ENCODE data around the gene CARS1. TPM values are rescaled to one million over a fixed set of nuclear protein-coding genes. Genes with fewer than 3 reads are reported as not detected.

The CARS1 gene
- polyA plus RNA-seq, 1 of the 3 experiments (the other 2 are of a cell fraction): 52.1 TPM

GRCh38 chr11:3014057-3014938 lies 42.9 kb downstream of the CARS1 start:
- no peak overlapping the region for H3K4me3 ChIP-seq (ENCODE audit: low read depth in 2 of 2, low read length in 1 of 2)
- peaks cover 0 to 10% of the 10 kb centered on the region in 2 experiments; a peak in 1 of 4 replicates for H3K4me1 ChIP-seq (ENCODE audit: control insufficient read depth in 1 of 2, insufficient read depth in 2 of 2, low read depth in 1 of 2, low read length in 1 of 2)
- H3K79me2 ChIP-seq (ENCODE audit: insufficient read depth): no peaks in the 10 kb centered on the region
- H3K36me3 ChIP-seq (replicated peaks in 1 of 2; ENCODE audit: control insufficient read depth in 1 of 2, insufficient read depth in 2 of 2, low read length in 1 of 2): peaks cover 54 to 71% of the 10 kb centered on the region in 2 experiments
- H2AFZ ChIP-seq (ENCODE audit: low read depth): no peak overlapping the region
- CTCF ChIA-PET: interaction anchor here (0.7 to 4.1 kb wide), 3 partner anchors 23 to 78 kb away, joined by 3 to 28 read pairs (median 3); no protein-coding TSS in a partner anchor
- H3F3A ChIP-seq (replicated peaks; ENCODE audit: insufficient read depth): no peaks in the 10 kb centered on the region
- no peak overlapping the region for H3K9ac ChIP-seq
- WGBS (ENCODE audit: low lambda C conversion rate): 93% methylated on average over 16 of the region's 16 CpGs
- no peaks in the 10 kb centered on the region for H3K9me2 ChIP-seq
- TF ChIP-seq IRF3 (IDR thresholded peaks at IDR 0.05; ENCODE audit: low read depth, low read length) (no peak), PBX3 (IDR thresholded peaks at IDR 0.05) (no peak), RFX5 (IDR thresholded peaks at IDR 0.05; ENCODE audit: low read length) (no peak), CHD2 (IDR thresholded peaks at IDR 0.05; ENCODE audit: low read length, partially characterized antibody) (no peak), GATA2 (CRISPR knock-in tag; IDR thresholded peaks at IDR 0.05) (no peak), NFIC (IDR thresholded peaks at IDR 0.05; ENCODE audit: borderline replicate concordance) (no peak), USF2 (IDR thresholded peaks at IDR 0.05; ENCODE audit: borderline replicate concordance, low read depth, low read length) (no peak), SIN3A (IDR thresholded peaks at IDR 0.05; ENCODE audit: borderline replicate concordance, low read depth, low read length) (no peak), ZBTB33 (IDR thresholded peaks at IDR 0.05; ENCODE audit: borderline replicate concordance, low read depth) (no peak), USF1 (IDR thresholded peaks at IDR 0.05; ENCODE audit: borderline replicate concordance, low read depth) (no peak), RXRA (IDR thresholded peaks at IDR 0.05; ENCODE audit: borderline replicate concordance, low read depth) (no peak), POLR2AphosphoS5 (IDR thresholded peaks at IDR 0.05; ENCODE audit: low read depth, low read length) (no peak)
- POLR2A ChIA-PET: interaction anchor here (0.7 to 1.5 kb wide), 2 partner anchors 13 to 1032 kb away, joined by 3 to 4 read pairs; no protein-coding TSS in a partner anchor
- no peaks in the 10 kb centered on the region for H4K20me1 ChIP-seq (ENCODE audit: insufficient read depth)
- no peaks in the 10 kb centered on the region for H3K27me3 ChIP-seq (ENCODE audit: insufficient read depth)
- H3K27ac ChIP-seq (ENCODE audit: low read depth in 2 of 2, low read length in 1 of 2): 0 out of 4 replicates have a peak overlapping the region, but pooled peaks of 1 of the 2 experiments have one; percentile 68
- no peak for DNase-seq
- no peaks in the 10 kb centered on the region for H3K9me3 ChIP-seq
- H3K4me2 ChIP-seq: no peak overlapping the region
